KOPT-K1 (cell line): ENCODE data around the gene AFDN.

ENCODE experiments used
- H3K27ac ChIP-seq: fragments of 200-600 bp; sonication (generic); 2 replicates; pipeline ENCODE4 v1.5.1; 2016; ENCODE audit warnings: antibody characterized with exemption, mild to moderate bottlenecking, low read depth, low read length; ENCODE audit not compliant: poor library complexity, severe bottlenecking
- H3K36me3 ChIP-seq: fragments of 200-600 bp; sonication (generic); 2 replicates; pipeline ENCODE4 v1.5.1; 2017; ENCODE audit warnings: antibody characterized with exemption, mild to moderate bottlenecking, low read length, moderate library complexity; ENCODE audit not compliant: insufficient read depth
- H3K9me3 ChIP-seq: fragments of 200-600 bp; sonication (generic); 2 replicates; pipeline ENCODE4 v1.5.1; 2017; ENCODE audit warnings: antibody characterized with exemption, low read length, mild to moderate bottlenecking; ENCODE audit not compliant: insufficient read depth, poor library complexity, severe bottlenecking

The AFDN gene

GRCh38 chr6:167825332-167826229, 1.1 kb upstream of the AFDN start:
- H3K27ac ChIP-seq = no peak overlapping the region
- peaks cover 5% of the 10 kb centered on the region for H3K9me3 ChIP-seq

GRCh38 chr6:167826230-167826895, 348 bp upstream of the AFDN start:
- no peak overlapping the region for H3K27ac ChIP-seq
- H3K36me3 ChIP-seq = no peaks in the 10 kb centered on the region
- H3K9me3 ChIP-seq = peaks cover 5% of the 10 kb centered on the region

More at GRCh38 chr6:167825332-167826229, 1.1 kb upstream of the AFDN start:
- no peaks in the 10 kb centered on the region for H3K36me3 ChIP-seq

GRCh38 chr6:167827583-167828324, 1.0 kb downstream of the AFDN start:
- Histone ChIP-seq H3K36me3 (no peaks in the 10 kb centered on the region), H3K9me3 (peaks cover 5% of the 10 kb centered on the region), H3K27ac (no peak overlapping the region)

- Histone ChIP-seq H3K36me3 (no peaks in the 10 kb centered on the region), H3K9me3 (peaks cover 5% of the 10 kb centered on the region), H3K27ac (no peak overlapping the region)
Observed at GRCh38 chr6:167828325-167828956, 1.7 kb downstream of the AFDN start.

- H3K36me3 ChIP-seq = no peaks in the 10 kb centered on the region
- H3K27ac ChIP-seq = no peak overlapping the region
- peaks cover 5% of the 10 kb centered on the region for H3K9me3 ChIP-seq
Observed at GRCh38 chr6:167829513-167829912, 2.8 kb downstream of the AFDN start.

GRCh38 chr6:167831281-167831828, 4.6 kb downstream of the AFDN start:
- Histone ChIP-seq H3K36me3 (no peaks in the 10 kb centered on the region), H3K27ac (no peak overlapping the region), H3K9me3 (peaks cover 2% of the 10 kb centered on the region)

- Histone ChIP-seq H3K36me3 (no peaks in the 10 kb centered on the region), H3K27ac (no peak overlapping the region), H3K9me3 (no peaks in the 10 kb centered on the region)
Observed at GRCh38 chr6:167832497-167833395, 6.0 kb downstream of the AFDN start.

- H3K9me3 ChIP-seq = no peaks in the 10 kb centered on the region
- H3K27ac ChIP-seq = no peak overlapping the region
- no peaks in the 10 kb centered on the region for H3K36me3 ChIP-seq
Observed at GRCh38 chr6:167833396-167833763, 6.7 kb downstream of the AFDN start.

GRCh38 chr6:167835260-167835659, 8.5 kb downstream of the AFDN start:
- no peaks in the 10 kb centered on the region for H3K9me3 ChIP-seq
- H3K27ac ChIP-seq = no peak overlapping the region
- H3K36me3 ChIP-seq = no peaks in the 10 kb centered on the region

GRCh38 chr6:167836721-167837120, 10.0 kb downstream of the AFDN start:
- no peak overlapping the region for H3K27ac ChIP-seq
- no peaks in the 10 kb centered on the region for H3K9me3 ChIP-seq
- H3K36me3 ChIP-seq = no peaks in the 10 kb centered on the region

GRCh38 chr6:167838207-167838748, 11.6 kb downstream of the AFDN start:
- no peaks in the 10 kb centered on the region for H3K36me3 ChIP-seq
- H3K27ac ChIP-seq = no peak overlapping the region
- H3K9me3 ChIP-seq = no peaks in the 10 kb centered on the region

- Histone ChIP-seq H3K27ac (no peak overlapping the region), H3K36me3 (no peaks in the 10 kb centered on the region)
Observed at GRCh38 chr6:167839343-167839742, 12.6 kb downstream of the AFDN start.

GRCh38 chr6:167839755-167840154, 13.0 kb downstream of the AFDN start:
- no peaks in the 10 kb centered on the region for H3K9me3 ChIP-seq
- H3K27ac ChIP-seq = no peak overlapping the region

More at GRCh38 chr6:167839343-167839742, 12.6 kb downstream of the AFDN start:
- no peaks in the 10 kb centered on the region for H3K9me3 ChIP-seq

GRCh38 chr6:167840160-167840525, 13.4 kb downstream of the AFDN start:
- H3K9me3 ChIP-seq = no peaks in the 10 kb centered on the region
- no peak overlapping the region for H3K27ac ChIP-seq
- no peaks in the 10 kb centered on the region for H3K36me3 ChIP-seq

More at GRCh38 chr6:167839755-167840154, 13.0 kb downstream of the AFDN start:
- H3K36me3 ChIP-seq = no peaks in the 10 kb centered on the region
